GM12891 (cell line): ENCODE measurements around the gene CRB1.

Source experiments
- POLR2A ChIP-seq: IDR thresholded peaks from 2 replicates; pipeline ENCODE4 v1.6.1; 2011; ENCODE audit warnings: low read depth, low read length, control low read depth
- POLR2AphosphoS5 ChIP-seq: IDR thresholded peaks from 2 replicates; pipeline ENCODE4 v1.6.1; 2011; ENCODE audit warnings: low read depth, low read length, control low read depth

GRCh38 chr1:197451381-197451780, 183.3 kb downstream of the CRB1 start:
- TF ChIP-seq POLR2AphosphoS5, result no peak
- TF ChIP-seq POLR2A, result no peak
